MCF 10A (cell line): Measurements from ENCODE around the gene NEK11. TPM values are rescaled to one million over a fixed set of nuclear protein-coding genes. Genes with fewer than 3 reads are reported as not detected.

Experiments used
- BruUV-seq: library from RNA; stranded (reverse); fragments of 400-500 nt; replicated peaks from 2 replicates; lab custom pipeline; 2021; lab: Mats Ljungman, UMichigan
- CTCF ChIA-PET: fragments of 300-600 bp; sonication (Branson Sonifier 250); formaldehyde crosslinking; extraction: SDS; loops from one replicate; lab custom pipeline; 2021; ENCODE audit warnings: antibody characterized with exemption, inconsistent platforms; lab: Yijun Ruan, JAX
- POLR2A ChIA-PET: fragments of 300-600, 350-650 bp; sonication (Branson Sonifier 250); formaldehyde crosslinking; extraction: SDS; loops from one replicate; lab custom pipeline; 2020; ENCODE audit warnings: antibody characterized with exemption, inconsistent platforms; lab: Yijun Ruan, JAX
- DNase-seq: peaks from one replicate; pipeline ENCODE4 v3.0.0-alpha.2; 2018; ENCODE audit not compliant: unreplicated experiment
- H3K27ac Mint-ChIP-seq: one replicate; pipeline ENCODE4 v1.8.0; 2022; ENCODE audit warnings: mild to moderate bottlenecking, low read depth, mixed read lengths; ENCODE audit not compliant: unreplicated experiment
- H3K27me3 Mint-ChIP-seq: one replicate; pipeline ENCODE4 v1.8.0; 2022; ENCODE audit warnings: mixed read lengths; ENCODE audit not compliant: insufficient read depth, unreplicated experiment
- H3K36me3 Mint-ChIP-seq: one replicate; pipeline ENCODE4 v1.8.0; 2022; ENCODE audit warnings: mild to moderate bottlenecking, moderate library complexity, mixed read lengths; ENCODE audit not compliant: insufficient read depth, unreplicated experiment
- H3K4me1 Mint-ChIP-seq: one replicate; pipeline ENCODE4 v1.8.0; 2022; ENCODE audit warnings: mixed read lengths; ENCODE audit not compliant: insufficient read depth, unreplicated experiment
- H3K4me3 Mint-ChIP-seq: one replicate; pipeline ENCODE4 v1.8.0; 2022; ENCODE audit warnings: mild to moderate bottlenecking, moderate library complexity, mixed read lengths; ENCODE audit not compliant: unreplicated experiment
- H3K9me3 Mint-ChIP-seq: one replicate; pipeline ENCODE4 v1.8.0; 2022; ENCODE audit warnings: mixed read lengths; ENCODE audit not compliant: unreplicated experiment
- CTCF ChIP-seq: fragments of 200-600 bp; IDR thresholded peaks from one replicate; pipeline ENCODE4 v1.8.0; 2022; ENCODE audit warnings: antibody characterized with exemption, mild to moderate bottlenecking; ENCODE audit not compliant: unreplicated experiment
- intact Hi-C: fragments of 100-400 bp; cut with micrococcal nuclease; formaldehyde crosslinking; loops from 2 replicates; pipeline ENCODE4 v1.14.1; 2022
- total RNA-seq: library from RNA; stranded (reverse); gene quantifications from 2 replicates; pipeline ENCODE4 v1.2.3, GENCODE V29; 2022

The NEK11 gene
- total RNA-seq, 1 experiment from 2014 or later: 6.9 TPM

DNA sequence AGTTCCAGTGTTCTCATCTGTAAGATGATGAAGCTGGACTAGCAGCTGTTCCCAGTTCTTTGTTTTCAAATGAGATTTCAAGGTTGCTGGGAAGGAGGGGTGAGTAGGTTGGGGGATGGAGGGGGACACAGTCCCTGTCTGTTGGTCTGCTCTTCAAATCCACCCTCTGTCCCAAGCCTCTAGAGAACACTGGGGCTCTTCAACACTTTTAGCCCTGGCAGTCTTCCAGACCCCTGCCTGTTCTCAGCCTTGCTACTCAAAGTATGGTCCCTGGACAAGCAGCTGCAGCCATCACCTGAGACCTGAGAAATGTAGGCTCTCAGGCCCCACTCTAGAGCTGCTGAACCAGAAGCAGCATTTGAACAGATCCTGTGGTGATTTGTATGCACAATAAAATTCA, 41.3 kb downstream of the NEK11 start:
- ChIA-PET POLR2A (no interaction called here), CTCF (interaction anchor here (0.6 to 0.8 kb wide), 2 partner anchors 135 to 1068 kb away, joined by 3 to 4 read pairs; no protein-coding TSS in a partner anchor)
- no peaks in the 10 kb centered on the region for H3K9me3 Mint-ChIP-seq
- H3K27me3 Mint-ChIP-seq: no peaks in the 10 kb centered on the region
- H3K36me3 Mint-ChIP-seq: no peaks in the 10 kb centered on the region
- no peak for TF ChIP-seq CTCF
- DNase-seq: no peak
- no peak overlapping the region for H3K4me3 Mint-ChIP-seq
- H3K4me1 Mint-ChIP-seq: no peaks in the 10 kb centered on the region
- intact Hi-C loops: no loop called here
- no peak overlapping the region for H3K27ac Mint-ChIP-seq
- no TSS peak for BruUV-seq

GRCh38 chr3:131072099-131072559, 45.5 kb downstream of the NEK11 start:
- Mint-ChIP-seq H3K27me3 (no peaks in the 10 kb centered on the region), H3K4me1 (no peaks in the 10 kb centered on the region), H3K27ac (no peak overlapping the region), H3K9me3 (no peaks in the 10 kb centered on the region), H3K36me3 (no peaks in the 10 kb centered on the region), H3K4me3 (no peak overlapping the region)
- ChIA-PET POLR2A (no interaction called here), CTCF (interaction anchor here (1.1 kb wide), 1 partner anchor 16 kb away, joined by 3 read pairs; no protein-coding TSS in a partner anchor)
- intact Hi-C loops: no loop called here
- no peak for TF ChIP-seq CTCF
- no peak for DNase-seq
- no TSS peak for BruUV-seq

DNA sequence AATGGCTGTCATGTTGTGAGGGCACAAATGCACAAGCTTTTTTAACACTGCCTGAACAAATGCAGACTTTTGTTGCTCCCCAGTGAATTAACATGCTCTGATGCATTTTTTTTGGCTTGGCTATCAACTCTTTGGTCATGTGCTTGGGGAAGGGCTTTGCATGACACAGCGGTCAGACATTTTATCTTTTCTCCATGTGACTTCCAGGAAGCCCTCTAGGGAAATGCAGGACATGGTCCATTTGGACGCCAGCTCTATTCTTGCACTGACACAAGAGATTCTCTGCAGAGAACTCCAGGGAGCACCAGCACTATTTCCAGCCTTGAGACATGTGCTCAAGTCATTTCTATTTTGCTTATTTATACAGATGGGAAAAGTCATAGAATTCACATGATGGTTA, 46.2 kb downstream of the NEK11 start:
- DNase-seq: no peak
- no TSS peak for BruUV-seq
- no peak overlapping the region for H3K27ac Mint-ChIP-seq
- H3K27me3 Mint-ChIP-seq: no peaks in the 10 kb centered on the region
- ChIA-PET CTCF (interaction anchor here (1.1 kb wide), 1 partner anchor 16 kb away, joined by 3 read pairs; no protein-coding TSS in a partner anchor), POLR2A (no interaction called here)
- no peaks in the 10 kb centered on the region for H3K9me3 Mint-ChIP-seq
- TF ChIP-seq CTCF: no peak
- no peak overlapping the region for H3K4me3 Mint-ChIP-seq
- intact Hi-C loops: no loop called here
- no peaks in the 10 kb centered on the region for H3K4me1 Mint-ChIP-seq
- H3K36me3 Mint-ChIP-seq: no peaks in the 10 kb centered on the region

DNA sequence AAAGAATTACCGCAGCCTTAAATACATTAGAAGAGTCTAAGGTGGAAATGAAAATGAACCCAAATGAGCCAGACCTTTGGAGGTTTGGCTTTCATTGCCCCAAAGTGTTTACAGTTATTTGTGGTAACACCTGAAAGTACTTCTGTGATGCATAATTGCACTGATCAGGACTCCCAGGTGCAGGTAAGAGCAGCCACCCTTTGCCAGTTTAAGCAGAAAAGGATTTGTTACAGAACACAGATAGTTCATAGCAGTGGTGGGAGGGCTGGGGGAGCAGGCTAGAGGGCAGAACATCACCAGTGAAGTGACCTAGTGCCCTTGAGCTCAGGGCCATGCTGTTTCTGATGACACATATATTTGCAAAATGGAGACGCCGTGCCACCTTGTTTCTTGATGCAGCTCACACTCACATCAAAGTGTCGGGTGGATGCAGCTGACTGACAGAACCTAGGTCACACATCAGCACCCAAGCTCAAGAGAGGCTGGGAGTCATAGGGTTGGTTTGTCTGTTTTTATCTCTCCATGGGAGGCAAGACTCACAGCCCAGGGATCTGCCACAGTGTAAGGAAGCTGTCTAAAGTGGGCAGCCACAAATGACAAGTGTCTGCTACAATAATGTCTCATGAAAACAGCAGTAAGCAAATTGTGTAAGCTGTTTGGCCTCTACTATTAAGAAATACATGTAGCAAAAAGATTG, 49.1 kb downstream of the NEK11 start:
- CTCF ChIA-PET: interaction anchor here (0.6 to 0.7 kb wide), 3 partner anchors 10 to 673 kb away, joined by 4 read pairs; no protein-coding TSS in a partner anchor
- intact Hi-C loops: no loop called here
- H3K9me3 Mint-ChIP-seq: no peaks in the 10 kb centered on the region
- BruUV-seq: no TSS peak
- H3K4me3 Mint-ChIP-seq: no peak overlapping the region
- H3K4me1 Mint-ChIP-seq: no peaks in the 10 kb centered on the region
- DNase-seq: no peak
- TF ChIP-seq CTCF: no peak
- no peaks in the 10 kb centered on the region for H3K27me3 Mint-ChIP-seq
- POLR2A ChIA-PET: interaction anchor here (0.5 kb wide), 1 partner anchor 329 kb away, joined by 3 read pairs; the partner anchor contains the start of gene PIK3R4
- H3K27ac Mint-ChIP-seq: no peak overlapping the region
- H3K36me3 Mint-ChIP-seq: no peaks in the 10 kb centered on the region
